OCI-M2 (cell line): Measurements from ENCODE around the gene CABLES2.

Source experiments
- DNase-seq: peaks from one replicate; lab custom pipeline; 2025; ENCODE audit not compliant: unreplicated experiment; lab: John Stamatoyannopoulos, UW

Gene CABLES2

GRCh38 chr20:62350629-62351422 lies 56.3 kb downstream of the CABLES2 start:
- DNase-seq, result no peak

- no peak for DNase-seq
These were observed 56.9 kb downstream of the CABLES2 start for GRCh38 chr20:62350098-62350628.

- DNase-seq, result no peak
These were observed 57.5 kb downstream of the CABLES2 start for GRCh38 chr20:62349556-62350097.

- DNase-seq, result no peak
These were observed 58.5 kb downstream of the CABLES2 start for GRCh38 chr20:62348604-62349003.

GRCh38 chr20:62347445-62347844 lies 59.6 kb downstream of the CABLES2 start:
- no peak for DNase-seq

- no peak for DNase-seq
These were observed 60.0 kb downstream of the CABLES2 start for GRCh38 chr20:62347151-62347404.

GRCh38 chr20:62346398-62347150 lies 60.5 kb downstream of the CABLES2 start:
- no peak for DNase-seq

- no peak for DNase-seq
These were observed 61.3 kb downstream of the CABLES2 start for GRCh38 chr20:62345681-62346370.

GRCh38 chr20:62344782-62345181 lies 62.3 kb downstream of the CABLES2 start:
- no peak for DNase-seq

- no peak for DNase-seq
These were observed 63.0 kb downstream of the CABLES2 start for GRCh38 chr20:62344092-62344491.

- no peak for DNase-seq
These were observed 64.2 kb downstream of the CABLES2 start for GRCh38 chr20:62342910-62343309.

- DNase-seq, result no peak
These were observed 67.4 kb downstream of the CABLES2 start for GRCh38 chr20:62339647-62340062.
